WTC11 (cell line): ENCODE results near the gene SMOC1. TPM values are rescaled to one million over a fixed set of nuclear protein-coding genes. Genes with fewer than 3 reads are reported as not detected.

Experiments used
- ATAC-seq: fragments of 200-7000 bp; cut with Tn5 transposase; 2 replicates; pipeline ENCODE4 v1.10.0; 2021; ENCODE audit warnings: mild to moderate bottlenecking, moderate library complexity
- CTCF ChIA-PET: fragments of 300-600 bp; sonication (Branson Sonifier 250); formaldehyde crosslinking; loops from one replicate; lab custom pipeline; 2021; ENCODE audit warnings: antibody characterized with exemption; lab: Charles Lee
- POLR2A ChIA-PET: fragments of 350-600 bp; sonication (Branson Sonifier 250); formaldehyde crosslinking; loops from one replicate; lab custom pipeline; 2021; ENCODE audit warnings: antibody characterized with exemption; lab: Charles Lee
- DNase-seq: peaks from one replicate; pipeline ENCODE4 v3.0.0; 2021; ENCODE audit warnings: low spot score
- H3K27ac Mint-ChIP-seq: 2 replicates; pipeline ENCODE4 v1.8.0; 2021; ENCODE audit warnings: mixed read lengths
- H3K27me3 Mint-ChIP-seq: 2 replicates; pipeline ENCODE4 v1.8.0; 2021; ENCODE audit warnings: low read depth, mild to moderate bottlenecking, moderate library complexity, mixed read lengths
- H3K36me3 Mint-ChIP-seq: 2 replicates; pipeline ENCODE4 v1.8.0; 2021; ENCODE audit warnings: mixed read lengths
- H3K4me1 Mint-ChIP-seq: 2 replicates; pipeline ENCODE4 v1.8.0; 2022; ENCODE audit warnings: mixed read lengths
- H3K4me3 Mint-ChIP-seq: 2 replicates; pipeline ENCODE4 v1.8.0; 2021; ENCODE audit warnings: mild to moderate bottlenecking, moderate library complexity, mixed read lengths
- H3K9me3 Mint-ChIP-seq: 2 replicates; pipeline ENCODE4 v1.8.0; 2021; ENCODE audit warnings: mixed read lengths
- CBFB ChIP-seq: sonication (generic); formaldehyde crosslinking; IDR thresholded peaks from 2 replicates; pipeline ENCODE4 v1.8.1; 2022; ENCODE audit warnings: mild to moderate bottlenecking, low read depth, missing genetic modification reagents
- CREM ChIP-seq: sonication (generic); formaldehyde crosslinking; IDR thresholded peaks from 2 replicates; pipeline ENCODE4 v1.8.1; 2022; ENCODE audit warnings: mild to moderate bottlenecking, missing genetic modification reagents, moderate library complexity
- ELF4 ChIP-seq: sonication (generic); formaldehyde crosslinking; IDR thresholded peaks from 2 replicates; pipeline ENCODE4 v1.8.1; 2022; ENCODE audit warnings: low read depth, mild to moderate bottlenecking, moderate library complexity, missing genetic modification reagents
- EMX1 ChIP-seq: fragments of 250-450 bp; sonication (Bioruptor Pico); IDR thresholded peaks from 2 replicates; pipeline ENCODE4 v1.8.0; 2021; ENCODE audit warnings: mild to moderate bottlenecking
- HMGA2 ChIP-seq: fragments of 250-450 bp; sonication (Bioruptor Pico); IDR thresholded peaks from 2 replicates; pipeline ENCODE4 v1.4.0; 2021; ENCODE audit warnings: mild to moderate bottlenecking, moderate library complexity
- HMGXB4 ChIP-seq: sonication (generic); formaldehyde crosslinking; IDR thresholded peaks from 2 replicates; pipeline ENCODE4 v1.8.1; 2023; ENCODE audit warnings: mild to moderate bottlenecking, moderate library complexity, missing genetic modification reagents
- JUN ChIP-seq: sonication (generic); formaldehyde crosslinking; IDR thresholded peaks from 2 replicates; pipeline ENCODE4 v1.8.0; 2023; ENCODE audit warnings: mild to moderate bottlenecking, missing genetic modification reagents
- NFYB ChIP-seq: sonication (generic); formaldehyde crosslinking; conservative IDR thresholded peaks from 2 replicates; pipeline ENCODE4 v1.8.0; 2022; ENCODE audit warnings: low read depth, missing genetic modification reagents
- PRDM15 ChIP-seq: sonication (generic); formaldehyde crosslinking; IDR thresholded peaks from 2 replicates; pipeline ENCODE4 v1.8.0; 2022; ENCODE audit warnings: missing genetic modification reagents
- STAT6 ChIP-seq: sonication (generic); formaldehyde crosslinking; conservative IDR thresholded peaks from 2 replicates; pipeline ENCODE4 v1.8.1; 2023; ENCODE audit warnings: mild to moderate bottlenecking, low read depth, missing genetic modification reagents, moderate library complexity
- TEAD4 ChIP-seq: sonication (generic); formaldehyde crosslinking; IDR thresholded peaks from 2 replicates; pipeline ENCODE4 v1.8.0; 2022; ENCODE audit warnings: mild to moderate bottlenecking, missing genetic modification reagents
- ZMAT4 ChIP-seq: fragments of 250-450 bp; sonication (Bioruptor Pico); IDR thresholded peaks from 2 replicates; pipeline ENCODE4 v1.9.0; 2021; ENCODE audit warnings: mild to moderate bottlenecking
- ZNF121 ChIP-seq: sonication (generic); formaldehyde crosslinking; IDR thresholded peaks from 2 replicates; pipeline ENCODE4 v1.8.0; 2023; ENCODE audit warnings: missing genetic modification reagents
- ZNF232 ChIP-seq: sonication (generic); formaldehyde crosslinking; IDR thresholded peaks from 2 replicates; pipeline ENCODE4 v1.8.0; 2022; ENCODE audit warnings: mild to moderate bottlenecking, missing genetic modification reagents
- ZNF281 ChIP-seq: sonication (generic); formaldehyde crosslinking; IDR thresholded peaks from 2 replicates; pipeline ENCODE4 v1.8.0; 2023; ENCODE audit warnings: mild to moderate bottlenecking, missing genetic modification reagents
- ZNF317 ChIP-seq: sonication (generic); formaldehyde crosslinking; IDR thresholded peaks from 2 replicates; pipeline ENCODE4 v1.8.1; 2023; ENCODE audit warnings: low read depth, mild to moderate bottlenecking, moderate library complexity, missing genetic modification reagents, borderline replicate concordance
- ZNF532 ChIP-seq: fragments of 250-450 bp; sonication (Bioruptor Pico); IDR thresholded peaks from 2 replicates; pipeline ENCODE4 v1.9.0; 2021; ENCODE audit warnings: mild to moderate bottlenecking, borderline replicate concordance
- ZSCAN18 ChIP-seq: fragments of 250-450 bp; sonication (Bioruptor Pico); IDR thresholded peaks from 2 replicates; pipeline ENCODE4 v2.1.2; 2022; ENCODE audit warnings: mild to moderate bottlenecking, moderate library complexity
- total RNA-seq: library from RNA; stranded (reverse); gene quantifications from 3 replicates; pipeline ENCODE4 v1.2.3, GENCODE V29; 2021

Gene SMOC1
- total RNA-seq, 1 experiment from 2014 or later, result 1.1 TPM

- no peaks in the 10 kb centered on the region for H3K9me3 Mint-ChIP-seq
- ChIA-PET POLR2A (no interaction called here), CTCF (interaction anchor here (0.9 kb wide), 1 partner anchor 38 kb away, joined by 3 read pairs; no protein-coding TSS in a partner anchor)
- no peaks in the 10 kb centered on the region for H3K36me3 Mint-ChIP-seq
- DNase-seq, result no peak
- no peak overlapping the region for H3K27ac Mint-ChIP-seq
- no peaks in the 10 kb centered on the region for H3K4me1 Mint-ChIP-seq
- TF ChIP-seq ELF4 (CRISPR knock-in tag), result no peak
- TF ChIP-seq HMGA2 (CRISPR knock-in tag), result no peak
- TF ChIP-seq ZNF281, result no peak
- no peak for TF ChIP-seq ZNF121 (CRISPR knock-in tag)
- no peak for TF ChIP-seq ZSCAN18 (CRISPR knock-in tag)
- TF ChIP-seq EMX1 (CRISPR knock-in tag), result no peak
- no peak for TF ChIP-seq HMGXB4
- no peak for TF ChIP-seq ZNF317 (CRISPR knock-in tag)
- no peak for TF ChIP-seq CREM (CRISPR knock-in tag)
- no peak for TF ChIP-seq ZNF532
- no peak for TF ChIP-seq PRDM15 (CRISPR knock-in tag)
- TF ChIP-seq CBFB (CRISPR knock-in tag), result no peak
- no peak for TF ChIP-seq TEAD4 (CRISPR knock-in tag)
- no peak for TF ChIP-seq ZNF232
- no peak for TF ChIP-seq STAT6
- no peak for TF ChIP-seq NFYB (CRISPR knock-in tag)
- TF ChIP-seq JUN, result no peak
- no peak for TF ChIP-seq ZMAT4 (CRISPR knock-in tag)
- ATAC-seq, result no peak
- no peak overlapping the region for H3K4me3 Mint-ChIP-seq
- no peaks in the 10 kb centered on the region for H3K27me3 Mint-ChIP-seq
Observed at GRCh38 chr14:69839661-69840060, 39.6 kb upstream of the SMOC1 start.
